HG03520 (cell line): ENCODE results near the gene ZNF296.

ENCODE experiments used
- ATAC-seq: cut with Tn5 transposase; IDR thresholded peaks from one replicate; pipeline ENCODE4 v1.9.1; 2021; ENCODE audit warnings: mild to moderate bottlenecking, moderate library complexity; ENCODE audit not compliant: unreplicated experiment

ZNF296 gene

DNA sequence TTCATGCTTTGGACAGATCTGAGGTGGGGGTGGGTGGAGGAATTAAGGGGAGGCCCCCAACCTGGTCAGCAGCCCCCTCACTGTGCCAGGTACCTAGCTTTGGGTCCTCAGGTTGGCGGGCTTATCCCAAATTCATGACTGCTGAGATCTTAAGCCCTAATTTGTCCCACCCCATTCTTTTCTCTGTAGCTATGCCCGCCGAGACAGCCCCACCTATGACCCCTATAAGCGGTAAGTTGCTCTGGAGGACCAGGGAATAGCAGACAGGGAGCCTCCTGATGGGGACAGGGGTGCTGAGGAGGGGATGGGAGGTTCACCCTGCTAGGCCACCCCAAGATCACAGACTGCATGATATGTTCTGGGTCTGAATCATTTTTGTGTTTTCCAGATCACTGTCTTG is 14.3 kb downstream of the ZNF296 start:
- no peak for ATAC-seq

DNA sequence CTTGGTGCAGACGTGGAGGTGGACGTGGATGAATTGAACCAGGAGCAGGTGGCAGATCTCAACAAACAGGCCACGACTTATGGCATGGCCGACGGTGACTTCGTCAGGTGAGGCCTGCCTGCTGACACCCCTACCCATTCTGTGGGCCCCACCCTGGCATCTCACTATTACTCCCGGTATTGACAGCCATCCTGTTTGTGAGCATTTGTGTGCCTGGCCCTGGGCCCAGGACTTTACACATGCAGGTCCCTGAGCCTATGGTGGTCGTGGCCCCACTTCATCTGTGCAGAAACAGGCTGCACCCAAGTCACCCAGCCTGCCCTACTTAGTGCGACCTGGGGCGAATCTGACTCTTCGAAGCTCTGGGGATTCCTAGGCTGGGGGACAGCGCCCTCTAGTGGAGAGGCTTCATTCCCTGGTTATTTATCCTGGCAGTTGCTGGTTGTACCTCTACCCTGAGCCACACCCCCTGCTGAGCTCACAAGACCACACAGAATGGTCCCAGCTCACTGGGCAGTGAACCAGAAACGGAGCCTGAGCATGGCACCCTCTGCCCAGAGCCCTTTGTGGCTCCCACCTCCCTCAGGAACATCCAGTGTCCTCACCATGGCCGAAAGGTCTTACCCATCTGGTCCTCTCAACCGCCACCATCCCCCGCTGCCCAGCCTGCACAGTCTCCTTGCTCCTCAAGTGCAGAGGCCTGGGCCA is 16.9 kb downstream of the ZNF296 start:
- ATAC-seq = no peak

DNA sequence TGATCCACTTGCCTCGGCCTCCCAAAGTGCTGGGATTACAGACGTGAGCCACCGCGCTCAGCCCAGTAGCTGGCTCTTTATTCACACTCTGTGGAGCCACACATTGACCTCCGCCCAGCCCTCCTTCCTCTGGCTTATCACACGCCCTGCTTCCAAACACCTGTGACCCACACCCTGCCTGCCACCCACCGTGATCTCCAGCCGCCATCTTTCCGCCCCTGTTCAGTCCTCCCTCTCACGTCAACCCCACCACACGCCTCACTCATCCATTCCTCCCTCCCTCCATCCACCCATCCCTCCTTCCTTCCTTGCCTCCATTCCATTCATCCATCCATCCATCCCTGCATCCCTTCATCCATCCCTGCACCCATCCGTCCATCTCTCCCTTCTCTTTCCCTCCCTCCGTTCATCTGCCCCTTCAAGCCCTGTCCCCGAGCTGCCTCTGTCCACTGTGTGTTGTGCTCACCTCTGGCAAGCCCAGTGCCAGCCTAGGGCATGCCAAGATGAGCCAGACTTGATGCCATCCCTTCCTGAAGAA is 17.6 kb downstream of the ZNF296 start:
- ATAC-seq = no peak

DNA sequence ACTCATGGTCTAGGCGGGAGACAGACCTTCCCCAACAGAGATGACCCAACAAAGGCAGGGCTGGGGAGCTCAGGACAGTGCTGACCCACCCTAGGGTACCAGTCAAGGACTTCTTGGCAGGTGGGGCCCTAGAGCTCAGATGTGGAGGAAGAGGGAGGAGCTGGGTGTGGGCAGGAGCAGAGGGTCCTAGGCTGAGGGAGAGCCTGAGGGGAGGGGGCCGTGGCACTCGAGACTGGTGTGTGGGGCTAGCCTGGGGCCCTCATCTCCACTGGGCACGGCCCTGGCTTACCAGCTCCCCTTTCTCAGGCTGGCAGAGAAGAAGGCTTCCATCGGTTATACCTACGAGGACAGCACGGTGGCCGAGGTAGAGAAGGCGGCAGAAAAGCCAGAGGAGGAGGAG is 18.8 kb downstream of the ZNF296 start:
- ATAC-seq = no peak

DNA sequence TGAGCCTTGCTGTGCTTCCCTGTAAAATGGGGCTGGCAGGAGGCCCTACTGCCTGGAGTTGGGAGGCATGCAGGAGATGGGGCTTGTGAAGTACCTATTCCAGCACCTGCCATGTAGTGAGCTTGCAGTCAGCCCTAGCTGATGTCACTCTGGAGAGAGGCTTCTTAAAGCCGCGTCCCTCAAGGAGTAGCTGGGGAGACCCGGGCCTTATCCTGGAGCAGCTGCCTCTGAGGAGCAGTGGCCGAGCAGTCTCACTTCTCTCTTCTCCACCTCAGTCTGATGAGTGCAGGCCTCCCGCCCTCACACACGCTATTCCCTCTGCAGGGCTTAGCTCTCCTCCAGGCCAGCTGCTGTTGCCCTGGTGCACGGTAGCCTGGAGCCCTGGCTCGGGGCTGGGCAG is 19.4 kb downstream of the ZNF296 start:
- ATAC-seq = no peak

DNA sequence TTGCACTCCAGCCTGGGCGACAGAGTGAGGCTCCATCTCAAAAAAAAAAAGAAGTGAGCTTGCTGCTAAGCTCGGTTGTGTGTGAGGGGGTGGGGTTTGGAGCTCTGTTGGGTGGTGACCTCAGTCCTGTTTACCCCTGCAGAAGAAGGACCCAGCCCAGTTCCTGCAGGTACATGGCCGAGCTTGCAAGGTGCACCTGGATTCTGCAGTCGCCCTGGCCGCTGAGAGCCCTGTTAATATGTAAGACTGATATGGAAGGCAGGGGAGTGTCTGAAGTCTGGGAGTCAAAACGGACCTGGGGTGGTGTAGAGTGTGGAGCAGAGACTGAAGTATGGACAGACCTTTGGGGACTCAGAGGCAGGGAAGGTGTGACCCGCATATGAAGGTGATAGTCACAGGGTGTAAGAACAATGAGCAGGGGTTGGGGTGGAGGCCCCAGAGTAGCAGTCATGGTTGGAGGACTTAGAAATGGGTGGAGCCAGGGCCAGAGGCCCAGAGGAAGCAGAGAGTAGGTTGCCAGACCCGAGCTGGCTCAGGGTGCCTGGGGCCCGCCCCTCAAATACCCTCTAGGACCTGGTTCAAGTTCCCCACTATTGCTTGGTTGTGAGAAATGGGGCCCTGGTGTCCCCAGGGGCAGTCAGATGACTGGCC is 24.2 kb downstream of the ZNF296 start:
- no peak for ATAC-seq

DNA sequence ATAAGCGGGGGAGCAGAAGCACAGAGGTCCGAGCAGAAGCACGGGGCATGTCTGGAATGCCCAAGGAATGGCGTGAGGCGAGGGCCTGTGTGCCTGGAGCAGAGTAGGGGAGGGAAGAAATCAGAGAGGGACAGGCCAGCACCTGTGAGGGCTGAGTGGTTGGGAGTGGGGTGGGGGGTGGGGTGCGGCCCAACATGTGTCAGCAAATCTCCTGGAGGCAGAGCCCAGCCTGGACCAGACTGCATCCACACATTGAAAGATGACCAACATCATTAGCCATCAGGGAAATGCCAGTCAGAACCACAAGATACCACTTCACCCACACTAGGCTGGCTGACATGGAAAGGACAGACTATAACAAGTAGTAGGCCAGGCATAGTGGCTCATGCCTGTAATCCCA is 26.2 kb downstream of the ZNF296 start:
- no peak for ATAC-seq

DNA sequence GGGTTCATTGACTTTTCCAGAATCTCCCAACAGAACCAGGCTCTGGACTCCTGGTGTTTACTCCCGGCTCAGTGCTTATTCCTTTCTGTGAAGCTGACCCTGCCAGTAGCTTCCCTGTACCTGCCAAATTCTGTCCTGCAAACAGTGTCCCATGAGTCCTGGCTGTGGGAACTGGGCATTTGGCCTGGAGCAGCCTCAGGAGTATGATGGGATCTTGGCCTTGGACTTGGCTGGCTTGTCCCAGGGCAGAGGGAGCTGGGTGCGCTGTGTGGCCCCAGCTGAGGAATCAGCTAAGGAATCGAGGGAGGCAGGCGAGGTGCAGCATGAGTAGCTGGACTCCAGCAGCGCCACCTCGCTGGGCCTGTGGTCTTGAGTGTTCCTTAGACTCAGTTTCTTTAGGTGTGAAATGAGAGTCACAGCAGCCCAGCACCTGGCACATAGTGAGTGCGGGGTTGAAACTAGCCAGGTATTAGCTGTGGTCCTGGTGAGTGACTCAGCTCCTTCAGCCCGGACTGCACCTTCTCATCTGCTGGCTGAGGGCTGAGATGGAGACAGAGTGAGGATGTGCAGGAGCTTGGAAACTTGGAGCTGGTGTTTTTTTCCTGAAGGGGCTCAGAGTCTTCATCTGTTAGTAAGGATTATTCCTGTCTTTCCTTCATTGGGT is 27.1 kb downstream of the ZNF296 start:
- ATAC-seq = no peak

DNA sequence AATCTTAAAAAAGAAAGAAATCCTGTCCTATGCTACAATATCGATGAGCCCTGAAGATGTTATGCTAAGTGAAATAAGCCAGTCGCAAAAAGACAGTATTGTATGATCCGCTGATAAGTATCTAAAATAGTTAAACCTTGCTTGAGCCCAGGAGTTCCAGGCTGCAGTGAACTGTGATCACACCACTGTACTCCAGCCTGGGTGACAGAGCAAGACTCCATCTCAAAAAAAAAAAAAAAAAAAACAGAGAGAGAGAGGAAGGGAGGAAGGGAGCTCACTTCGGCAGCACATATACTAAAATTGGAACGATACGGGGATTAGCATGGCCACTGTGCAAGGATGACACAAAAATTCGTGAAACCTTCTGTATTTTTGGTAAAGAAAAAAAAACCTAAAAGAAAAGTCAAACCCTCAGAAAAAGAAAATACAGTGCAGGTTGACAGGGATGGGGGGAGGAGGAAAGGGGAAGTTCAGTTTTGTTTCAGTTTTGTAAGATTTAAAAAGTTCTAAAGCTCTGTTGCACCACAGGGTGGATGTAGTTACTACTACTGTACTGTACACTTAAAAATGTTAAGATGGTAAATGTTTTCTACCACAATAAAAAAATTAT is 29.0 kb downstream of the ZNF296 start:
- ATAC-seq = no peak

DNA sequence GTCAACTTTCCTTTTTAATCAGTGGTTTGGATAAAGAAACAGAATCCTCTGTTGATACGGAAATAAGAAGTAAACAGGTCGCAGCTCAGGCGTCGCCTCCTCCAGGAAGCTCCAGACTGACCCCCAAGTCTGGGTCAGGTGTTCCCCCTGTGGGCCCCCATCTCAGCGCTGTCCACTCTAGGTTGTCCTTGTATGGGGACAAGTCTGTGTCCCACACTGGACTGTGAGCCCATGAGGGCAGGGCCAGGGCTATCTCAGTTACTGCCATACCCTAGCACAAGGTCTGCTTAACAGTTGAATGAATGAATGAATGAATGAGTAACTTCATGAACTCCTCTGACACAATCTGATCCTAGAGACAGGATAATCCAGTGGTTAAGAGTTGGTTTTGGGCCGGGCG is 29.9 kb downstream of the ZNF296 start:
- ATAC-seq = no peak

DNA sequence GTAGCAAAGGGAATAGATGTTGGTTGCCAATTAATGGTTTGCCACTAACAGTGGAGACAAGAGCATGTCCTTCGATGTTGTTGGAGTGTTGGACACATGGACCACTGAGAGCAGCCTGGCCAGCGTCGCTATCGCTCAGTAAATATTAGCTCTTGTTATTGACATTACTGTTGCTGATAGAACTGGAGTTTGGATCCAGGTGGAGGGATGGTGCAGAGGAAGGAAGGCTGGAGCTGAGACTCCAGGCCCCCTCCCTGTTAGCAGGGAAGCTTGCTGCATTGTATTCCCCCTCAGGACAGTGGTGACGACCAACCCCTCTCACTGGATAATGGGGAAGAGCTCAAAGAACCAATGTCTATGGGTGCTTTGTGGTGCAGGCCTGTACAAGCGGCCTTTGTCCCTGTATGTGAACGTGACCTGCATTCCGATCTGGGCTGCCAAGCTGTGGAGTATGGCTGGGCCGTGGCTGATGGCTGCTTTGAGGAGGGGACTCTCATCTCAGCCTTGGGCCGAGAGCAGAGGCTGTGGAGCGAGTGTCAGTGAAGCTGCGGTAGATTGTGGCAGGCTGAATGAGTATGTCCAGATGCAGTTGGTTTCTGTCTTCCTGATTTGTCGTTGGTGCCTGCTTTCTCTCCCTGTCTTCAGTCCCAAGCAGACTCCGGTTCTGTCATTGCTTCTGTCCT is 30.5 kb downstream of the ZNF296 start:
- no peak for ATAC-seq

DNA sequence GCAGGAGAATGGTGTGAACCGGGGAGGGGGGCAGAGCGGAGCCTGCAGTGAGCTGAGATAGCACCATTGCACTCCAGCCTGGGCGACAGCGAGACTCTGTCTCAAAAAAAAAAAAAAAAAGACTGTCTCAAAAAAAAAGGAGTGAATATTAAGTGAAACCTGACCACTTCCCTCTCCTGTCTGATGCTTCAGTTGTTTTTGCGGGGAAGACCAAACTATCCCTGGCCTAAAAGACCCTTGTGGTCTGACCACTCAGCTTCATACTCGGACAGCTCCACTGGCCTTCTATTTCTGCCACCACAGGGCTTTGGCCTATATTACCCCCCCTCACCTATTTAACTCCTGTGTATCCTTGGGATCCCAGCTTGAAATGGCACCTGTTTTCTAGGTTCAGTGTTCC is 35.2 kb downstream of the ZNF296 start:
- ATAC-seq = no peak

DNA sequence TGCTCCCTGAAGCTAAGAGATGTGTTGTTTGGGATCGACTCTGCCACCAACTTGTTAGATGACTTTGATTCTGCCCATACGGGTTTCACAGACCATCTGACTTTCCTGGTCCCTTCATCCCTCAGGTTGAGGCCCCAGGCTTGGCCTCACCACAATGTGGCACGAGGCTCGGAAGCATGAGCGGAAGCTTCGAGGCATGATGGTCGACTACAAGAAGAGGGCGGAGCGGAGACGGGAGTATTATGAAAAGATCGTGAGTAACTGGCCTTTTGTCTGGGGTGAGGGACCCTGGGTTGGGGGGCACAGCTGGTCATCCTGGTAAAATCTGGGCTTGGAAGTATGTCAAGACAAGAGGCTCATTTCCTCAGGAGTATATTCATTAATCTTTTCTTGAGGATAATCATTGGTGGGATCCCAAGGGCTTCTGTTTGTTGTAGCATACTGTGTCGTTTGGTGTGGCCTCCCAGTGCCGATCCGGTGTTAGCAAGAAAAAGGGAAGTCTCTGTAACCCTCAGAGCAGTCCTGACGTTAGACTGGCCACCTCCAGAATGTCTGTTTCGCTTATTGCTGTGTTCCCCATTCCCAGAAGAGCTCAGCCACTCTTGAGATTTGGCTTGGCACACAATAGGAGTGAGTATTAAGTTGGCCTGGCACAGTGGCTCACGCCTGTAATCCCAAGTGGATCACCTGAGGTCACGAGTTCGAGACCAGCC is 36.1 kb downstream of the ZNF296 start:
- ATAC-seq = no peak

DNA sequence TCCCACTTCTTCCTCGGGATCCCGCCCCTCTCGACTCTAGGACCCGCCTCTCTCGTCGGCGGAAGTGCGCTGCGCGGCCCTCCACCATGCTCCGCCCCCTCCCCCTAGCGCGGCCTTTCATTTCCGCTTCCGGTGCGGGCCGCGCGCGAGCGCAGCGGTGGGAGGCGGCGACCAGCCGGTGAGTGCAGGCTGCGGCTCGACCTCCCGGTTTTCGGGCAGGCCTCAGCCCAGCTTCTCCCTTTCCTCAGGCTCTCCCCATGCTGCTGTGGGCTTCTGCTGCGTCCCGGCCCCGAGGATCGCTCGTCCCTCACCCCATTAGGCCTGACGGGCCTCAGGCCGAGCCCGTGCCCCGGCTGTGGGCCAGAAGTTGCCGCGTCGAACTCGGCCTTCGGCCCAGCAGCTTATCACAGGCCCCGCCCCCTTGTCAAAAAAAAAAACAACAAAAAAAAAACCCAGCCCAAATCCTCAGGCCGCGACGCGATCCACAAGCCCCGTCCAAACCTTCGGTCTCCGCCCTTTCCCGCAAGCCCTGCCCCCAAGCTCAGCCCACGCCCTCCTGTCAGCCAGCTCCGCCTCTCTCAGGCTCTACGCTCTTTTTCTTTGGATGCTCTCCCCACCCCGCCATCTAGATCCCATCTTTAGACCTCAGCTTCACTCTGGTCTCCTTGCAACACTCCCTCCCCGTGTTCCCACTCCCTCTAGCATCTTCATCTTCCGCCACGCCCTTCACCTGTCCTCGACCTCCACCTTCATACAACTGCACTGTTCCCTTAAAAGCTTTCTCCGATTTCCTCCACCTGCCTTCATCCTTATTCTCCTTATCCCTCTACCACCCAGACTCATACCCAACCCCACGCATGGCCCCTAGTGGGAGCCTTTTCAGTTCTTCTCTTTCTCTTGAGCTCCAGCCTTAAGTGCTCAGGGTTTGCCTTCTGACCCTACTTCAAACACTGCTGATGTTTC is 37.1 kb downstream of the ZNF296 start, which contains the start of gene CLASRP:
Gene CLASRP, plus strand, starts transcription at position 115 of the 963 bp plus-strand sequence. CDS start 1,168 bp downstream, outside the sequence.
- ATAC-seq = peak; percentile 92

DNA sequence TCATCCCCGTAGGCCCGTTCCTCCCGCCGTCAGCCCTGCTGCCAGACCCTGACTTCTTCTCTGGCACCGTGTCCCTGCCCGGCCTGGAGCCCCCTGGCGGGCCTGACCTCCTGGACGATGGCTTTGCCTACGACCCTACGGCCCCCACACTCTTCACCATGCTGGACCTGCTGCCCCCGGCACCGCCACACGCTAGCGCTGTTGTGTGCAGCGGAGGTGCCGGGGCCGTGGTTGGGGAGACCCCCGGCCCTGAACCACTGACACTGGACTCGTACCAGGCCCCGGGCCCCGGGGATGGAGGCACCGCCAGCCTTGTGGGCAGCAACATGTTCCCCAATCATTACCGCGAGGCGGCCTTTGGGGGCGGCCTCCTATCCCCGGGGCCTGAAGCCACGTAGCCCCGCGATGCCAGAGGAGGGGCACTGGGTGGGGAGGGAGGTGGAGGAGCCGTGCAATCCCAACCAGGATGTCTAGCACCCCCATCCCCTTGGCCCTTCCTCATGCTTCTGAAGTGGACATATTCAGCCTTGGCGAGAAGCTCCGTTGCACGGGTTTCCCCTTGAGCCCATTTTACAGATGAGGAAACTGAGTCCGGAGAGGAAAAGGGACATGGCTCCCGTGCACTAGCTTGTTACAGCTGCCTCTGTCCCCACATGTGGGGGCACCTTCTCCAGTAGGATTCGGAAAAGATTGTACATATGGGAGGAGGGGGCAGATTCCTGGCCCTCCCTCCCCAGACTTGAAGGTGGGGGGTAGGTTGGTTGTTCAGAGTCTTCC is 38.7 kb downstream of the ZNF296 start:
- ATAC-seq = no peak

DNA sequence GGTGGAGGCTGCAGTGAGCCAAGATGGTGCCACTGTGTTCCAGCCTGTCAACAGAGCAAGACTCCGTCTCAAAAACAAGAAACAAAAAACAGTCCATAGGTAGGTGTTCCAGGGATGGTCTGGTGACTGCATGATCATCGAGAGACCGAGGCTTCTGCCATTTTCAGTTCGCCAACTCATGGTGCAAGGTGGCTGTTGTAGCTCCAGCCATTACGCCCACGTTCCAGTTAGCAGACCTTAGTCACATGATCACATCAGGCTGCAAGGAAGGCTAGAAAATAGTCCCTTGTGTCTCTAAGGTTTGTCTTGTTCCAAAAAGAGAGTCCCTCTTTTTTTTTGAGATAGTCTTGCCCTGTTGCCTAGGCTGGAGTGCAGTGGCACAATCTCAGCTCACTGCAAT is 40.5 kb downstream of the ZNF296 start:
- no peak for ATAC-seq

DNA sequence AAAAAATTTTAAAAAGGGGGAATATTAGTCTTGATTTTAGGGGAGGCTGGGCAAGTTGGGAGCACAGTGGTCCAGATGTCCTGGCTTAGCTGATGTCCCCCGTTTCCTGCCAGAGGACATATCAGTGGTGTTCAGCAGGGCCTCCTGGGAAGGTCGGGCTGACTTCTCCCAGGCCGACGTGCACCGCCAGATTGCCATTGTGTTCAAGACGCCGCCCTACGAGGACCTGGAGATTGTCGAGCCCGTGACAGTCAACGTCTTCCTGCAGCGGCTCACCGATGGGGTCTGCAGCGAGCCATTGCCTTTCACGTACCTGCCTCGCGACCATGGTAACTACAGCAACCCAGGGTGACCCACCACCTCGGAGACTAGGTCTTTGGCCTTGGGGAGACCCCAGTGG is 43.9 kb downstream of the ZNF296 start:
- ATAC-seq = no peak

DNA sequence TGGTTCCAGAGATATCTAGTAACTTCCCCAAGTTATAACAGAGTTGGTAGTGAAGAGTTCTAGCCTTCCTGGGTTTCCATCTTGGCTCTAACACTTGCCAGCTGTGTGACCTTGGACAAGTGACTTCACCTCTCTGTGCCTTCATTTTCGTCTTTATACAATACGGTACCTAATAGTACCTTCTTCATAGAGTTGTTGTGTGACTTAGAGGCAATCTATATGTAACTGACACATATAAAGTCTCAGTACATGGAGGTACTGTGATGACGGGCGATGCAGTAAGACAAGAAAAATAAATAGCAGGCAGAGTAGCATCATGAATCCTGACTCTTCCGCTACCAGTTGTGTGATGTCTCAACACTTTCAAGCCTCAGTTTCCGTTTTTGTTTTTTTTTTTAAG is 45.5 kb downstream of the ZNF296 start:
- ATAC-seq = no peak
